ENCODE data around the gene BTBD1.

The BTBD1 gene

DNA sequence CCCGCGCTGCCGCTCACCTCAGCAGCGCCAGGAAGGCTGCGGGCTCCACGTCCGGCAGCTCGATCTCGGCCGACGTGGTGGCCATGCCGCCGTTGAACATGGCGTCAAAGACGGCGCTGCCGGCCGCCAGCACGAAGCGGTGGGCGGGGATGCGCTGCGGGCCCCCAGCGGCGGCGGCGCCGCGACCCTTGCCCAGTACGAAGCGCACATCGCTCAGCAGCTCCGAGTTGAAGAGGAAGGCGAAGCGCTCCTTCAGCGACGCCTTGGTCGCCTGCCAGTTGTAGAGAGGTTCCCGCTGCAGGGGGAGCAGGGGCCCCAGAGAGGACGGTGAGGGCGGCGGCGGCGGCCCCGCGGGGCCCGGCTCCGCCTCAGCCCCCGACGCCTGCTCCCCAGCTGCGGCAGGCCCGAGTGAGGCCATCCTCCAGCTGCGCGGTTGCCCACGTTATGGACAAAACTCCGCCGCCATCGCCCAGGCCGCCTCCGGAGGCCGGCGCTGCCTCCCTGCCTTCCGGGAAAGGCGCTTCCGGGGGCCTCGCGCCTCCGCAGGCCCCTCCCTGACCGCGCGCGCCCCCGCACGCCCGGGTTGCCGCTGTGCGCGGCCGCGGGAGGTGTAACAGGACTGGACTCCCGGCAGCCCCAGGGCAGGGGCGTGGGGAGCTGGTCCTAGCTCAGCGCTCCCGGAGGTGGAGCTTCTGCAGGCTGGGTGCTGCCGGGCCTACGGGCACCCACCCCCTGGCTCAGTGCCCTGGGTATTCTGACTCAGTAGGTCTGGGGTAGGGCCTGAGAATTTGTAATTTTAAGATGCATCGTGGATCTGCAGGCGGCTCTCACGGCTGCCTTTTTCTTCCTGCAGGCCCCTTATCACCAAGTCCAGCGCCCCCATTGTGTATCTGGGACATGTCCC is at the start of gene BTBD1:
BTBD1 (minus strand) TSS at position 519 of the 904 bp plus-strand sequence; CDS start at position 418, 101 bp downstream.
- in situ Hi-C loops (cut with MboI; ENCODE audit: low sequenced_read_pairs): no loop called here

DNA sequence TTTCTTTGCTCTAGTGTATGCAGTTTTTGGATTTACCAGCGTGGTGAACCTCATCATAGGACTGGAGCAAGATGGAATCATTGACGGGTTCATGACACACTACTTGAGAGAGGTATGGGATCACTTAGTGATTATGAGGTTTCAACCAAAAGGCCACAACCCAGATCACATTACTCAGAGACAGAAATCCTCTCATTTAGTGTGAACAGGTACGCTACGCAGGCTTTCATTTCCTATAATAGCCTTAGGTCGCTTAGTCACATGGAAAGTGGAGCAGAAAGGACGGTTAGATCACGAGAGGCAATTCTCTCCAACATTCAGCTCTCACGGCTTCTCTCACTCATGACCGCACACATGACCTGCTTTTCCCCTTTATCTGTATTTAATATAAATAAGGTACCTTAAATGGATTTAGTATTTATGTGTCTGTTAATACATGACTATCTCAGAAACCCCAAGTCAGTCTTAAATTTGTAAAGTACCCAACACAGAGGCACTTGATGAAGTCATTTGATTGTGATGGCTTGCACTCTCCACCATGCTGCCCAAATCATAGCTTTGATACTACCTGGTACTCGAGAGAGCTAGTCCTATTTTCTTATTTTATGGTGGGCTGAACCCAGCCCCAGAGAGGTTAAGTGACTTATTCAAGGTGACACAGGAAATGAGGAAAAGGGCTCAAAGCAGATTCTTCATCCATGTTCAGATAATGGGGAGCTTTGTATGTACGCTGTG is 48.9 kb upstream of the BTBD1 start:
- in situ Hi-C loops (cut with MboI; ENCODE audit: low sequenced_read_pairs): no loop called here

DNA sequence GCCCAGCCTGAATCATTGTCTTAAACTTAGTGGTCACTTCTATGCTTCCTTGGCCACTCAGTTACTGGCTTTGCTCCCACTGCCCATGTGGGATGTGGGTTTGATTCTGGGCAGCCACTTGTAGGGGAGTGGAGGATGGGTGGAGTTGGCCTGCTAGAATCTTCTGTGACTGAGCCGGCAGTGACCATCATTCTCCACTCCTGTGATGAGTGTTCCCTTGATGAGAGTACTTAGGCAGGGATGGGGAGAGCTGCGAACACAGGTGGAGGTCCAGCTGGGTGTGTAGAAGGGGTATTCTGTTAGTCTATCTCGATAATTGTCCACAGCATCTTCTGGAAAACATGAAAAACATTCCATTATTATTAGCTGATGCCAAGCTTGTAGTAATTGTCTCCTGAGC is 48.4 kb upstream of the BTBD1 start:
- in situ Hi-C loops (cut with MboI; ENCODE audit: low sequenced_read_pairs): no loop called here

DNA sequence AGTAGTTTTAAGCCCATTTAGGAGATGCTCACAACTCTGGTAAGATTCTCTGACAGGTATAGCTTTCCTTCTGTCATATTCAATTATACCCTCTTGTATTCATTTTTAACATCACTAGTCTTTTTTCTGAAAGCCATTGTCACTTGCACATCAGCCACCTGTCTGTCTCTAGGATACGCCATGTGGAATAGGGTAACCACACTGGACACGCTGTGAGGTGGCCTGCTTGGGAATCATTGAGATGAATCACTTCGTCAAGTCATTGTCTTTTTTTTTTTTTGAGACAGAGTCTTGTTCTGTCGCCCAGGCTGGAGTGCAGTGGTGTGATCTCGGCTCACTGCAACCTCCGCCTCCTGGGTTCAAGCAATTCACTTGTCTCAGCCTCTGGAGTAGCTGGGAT is 47.8 kb upstream of the BTBD1 start:
- in situ Hi-C loops (cut with MboI; ENCODE audit: low sequenced_read_pairs): no loop called here

DNA sequence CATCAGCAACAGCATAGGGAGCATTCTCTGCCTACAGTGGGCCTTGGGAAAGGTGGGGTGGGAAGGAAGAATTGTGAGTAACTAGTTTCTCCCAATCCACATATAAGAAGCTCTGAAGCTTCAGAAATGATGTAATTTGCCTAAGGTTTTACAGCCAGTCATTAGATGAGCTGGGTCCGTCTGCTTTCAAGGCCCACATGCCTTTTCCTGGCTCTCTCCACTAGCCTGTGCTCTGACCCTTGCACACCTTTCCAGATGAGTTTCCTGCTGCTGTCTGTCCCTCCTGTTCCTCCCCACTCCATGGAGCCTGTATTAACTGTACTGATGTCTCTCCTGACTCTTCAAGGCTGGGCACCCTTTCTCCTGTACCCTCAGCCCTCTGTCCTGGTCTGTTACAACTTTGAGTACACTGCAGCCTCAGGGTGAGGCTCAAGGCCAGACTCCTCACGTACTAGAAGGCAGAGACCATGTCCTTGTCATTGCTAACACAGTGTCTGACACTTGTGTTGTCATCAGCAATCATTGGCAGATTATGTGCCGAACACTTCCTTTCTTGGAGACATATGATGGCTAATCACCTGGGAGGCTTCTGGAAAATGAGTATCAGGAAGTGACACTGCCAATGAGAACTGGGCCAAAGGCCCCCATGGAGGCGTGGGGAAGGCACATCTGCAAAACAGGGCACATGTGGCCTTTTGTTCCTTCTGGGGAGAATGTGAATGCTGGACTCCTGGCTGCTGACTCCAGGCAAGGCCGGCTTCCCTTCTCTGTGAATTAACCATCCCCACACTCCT is 47.0 kb upstream of the BTBD1 start:
- in situ Hi-C loops (cut with MboI; ENCODE audit: low sequenced_read_pairs): no loop called here

DNA sequence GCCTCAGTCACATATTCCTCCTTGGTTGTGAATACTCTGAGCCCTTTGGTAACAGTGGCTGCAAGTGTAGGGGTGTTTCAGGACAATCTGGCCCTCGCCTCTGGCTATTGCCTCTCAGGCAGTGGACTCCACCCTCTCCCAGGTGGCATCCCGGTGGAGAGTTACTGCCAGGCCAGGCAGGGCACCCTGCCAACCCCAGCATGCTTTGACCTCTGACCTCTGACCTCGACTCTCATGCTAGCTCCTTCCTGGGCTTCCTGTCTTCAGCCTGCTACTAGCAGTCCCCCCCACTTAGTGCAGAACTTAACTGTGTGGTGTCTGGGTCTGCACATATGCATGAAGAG is 45.9 kb upstream of the BTBD1 start:
- in situ Hi-C loops (cut with MboI; ENCODE audit: low sequenced_read_pairs): no loop called here

DNA sequence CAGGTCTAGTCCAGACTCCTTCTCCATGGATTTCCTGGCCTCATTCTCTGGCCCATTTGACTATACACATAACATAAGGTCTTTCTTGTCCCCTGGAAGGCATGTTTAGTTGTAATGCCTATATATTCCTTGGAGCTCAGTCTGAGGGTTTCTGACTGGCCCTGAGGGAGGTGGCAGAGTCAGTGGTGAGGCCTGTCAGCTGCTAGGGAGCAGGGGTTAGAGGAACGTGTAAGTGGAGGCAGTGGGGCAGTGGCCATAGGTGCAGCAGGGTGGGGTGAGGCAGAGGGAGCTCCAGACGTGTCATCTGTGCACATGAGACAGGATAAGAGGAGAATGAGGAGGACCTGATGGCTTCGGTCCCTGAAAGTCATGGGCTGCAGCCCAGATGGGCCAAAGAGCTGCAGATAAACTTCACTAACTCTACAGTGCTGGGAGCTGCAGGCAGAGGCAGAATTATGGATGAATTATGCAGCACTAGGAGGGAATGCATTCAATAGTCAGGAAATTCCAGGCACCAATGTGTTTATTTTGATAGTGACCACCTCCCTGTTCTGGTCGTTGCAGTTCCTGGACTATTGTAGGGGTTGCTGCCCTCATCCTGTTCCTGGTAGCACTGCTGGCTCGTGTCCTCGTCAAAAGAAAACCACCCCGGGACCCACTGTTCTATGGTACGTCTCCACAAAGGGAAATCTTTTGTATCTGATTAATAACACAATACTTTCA is 45.3 kb upstream of the BTBD1 start:
- in situ Hi-C loops (cut with MboI; ENCODE audit: low sequenced_read_pairs): no loop called here

DNA sequence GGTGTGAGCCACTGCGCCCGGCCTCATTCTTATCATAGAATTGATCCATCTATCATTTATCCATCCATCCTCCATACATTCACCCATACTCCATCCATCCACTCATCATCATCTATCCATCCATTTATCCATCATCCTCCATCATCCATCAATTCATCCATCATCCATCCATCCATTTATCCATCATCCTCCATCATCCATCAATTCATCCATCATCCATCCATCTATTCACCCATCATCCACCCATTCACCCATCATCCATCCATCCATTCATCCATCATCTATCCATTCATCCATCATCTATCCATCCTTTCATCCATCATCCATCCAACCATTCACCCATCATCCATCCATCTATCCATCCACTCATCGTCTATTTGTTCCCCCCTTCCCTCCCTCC is 44.1 kb upstream of the BTBD1 start:
- in situ Hi-C loops (cut with MboI; ENCODE audit: low sequenced_read_pairs): no loop called here

DNA sequence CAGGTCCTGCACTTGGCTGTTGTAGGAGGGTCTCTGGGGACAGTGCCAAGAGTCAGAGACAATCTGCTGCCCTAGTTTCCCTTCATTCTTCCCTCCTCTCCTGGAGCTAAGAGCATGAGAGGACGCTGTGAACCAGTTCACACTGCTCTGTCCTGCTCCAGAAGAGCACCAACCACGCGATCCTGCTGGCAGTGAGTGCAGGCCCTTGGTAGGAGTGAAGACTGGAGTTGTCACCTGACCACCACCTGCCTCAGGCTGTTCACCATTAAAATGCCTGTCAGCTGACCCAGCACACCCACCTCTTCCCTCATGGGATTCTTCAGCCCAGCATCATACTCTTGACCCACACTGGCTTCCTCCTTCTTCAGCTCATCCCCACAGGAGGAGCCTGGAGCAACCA is 43.3 kb upstream of the BTBD1 start:
- in situ Hi-C loops (cut with MboI; ENCODE audit: low sequenced_read_pairs): no loop called here

DNA sequence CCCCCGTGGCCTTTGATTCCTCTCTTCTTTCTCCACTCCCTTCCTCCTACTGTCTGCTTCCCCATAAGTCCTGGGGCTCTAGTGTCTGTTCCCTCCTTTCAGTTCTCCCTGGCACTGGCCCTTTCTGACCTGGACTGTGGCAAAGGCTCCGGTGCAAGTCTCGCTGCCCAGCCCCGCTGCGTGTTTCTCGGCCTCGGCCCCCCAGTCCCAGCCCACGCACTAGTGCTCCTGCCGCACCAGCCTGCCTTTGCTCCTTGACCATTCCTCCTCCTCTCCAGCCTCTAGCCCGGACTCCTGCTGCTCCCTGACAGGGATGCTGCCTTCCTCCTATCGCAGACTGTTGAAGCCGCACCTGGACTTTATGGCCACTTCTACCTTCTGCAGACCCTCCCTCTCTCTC is 42.5 kb upstream of the BTBD1 start:
- in situ Hi-C loops (cut with MboI; ENCODE audit: low sequenced_read_pairs): no loop called here

DNA sequence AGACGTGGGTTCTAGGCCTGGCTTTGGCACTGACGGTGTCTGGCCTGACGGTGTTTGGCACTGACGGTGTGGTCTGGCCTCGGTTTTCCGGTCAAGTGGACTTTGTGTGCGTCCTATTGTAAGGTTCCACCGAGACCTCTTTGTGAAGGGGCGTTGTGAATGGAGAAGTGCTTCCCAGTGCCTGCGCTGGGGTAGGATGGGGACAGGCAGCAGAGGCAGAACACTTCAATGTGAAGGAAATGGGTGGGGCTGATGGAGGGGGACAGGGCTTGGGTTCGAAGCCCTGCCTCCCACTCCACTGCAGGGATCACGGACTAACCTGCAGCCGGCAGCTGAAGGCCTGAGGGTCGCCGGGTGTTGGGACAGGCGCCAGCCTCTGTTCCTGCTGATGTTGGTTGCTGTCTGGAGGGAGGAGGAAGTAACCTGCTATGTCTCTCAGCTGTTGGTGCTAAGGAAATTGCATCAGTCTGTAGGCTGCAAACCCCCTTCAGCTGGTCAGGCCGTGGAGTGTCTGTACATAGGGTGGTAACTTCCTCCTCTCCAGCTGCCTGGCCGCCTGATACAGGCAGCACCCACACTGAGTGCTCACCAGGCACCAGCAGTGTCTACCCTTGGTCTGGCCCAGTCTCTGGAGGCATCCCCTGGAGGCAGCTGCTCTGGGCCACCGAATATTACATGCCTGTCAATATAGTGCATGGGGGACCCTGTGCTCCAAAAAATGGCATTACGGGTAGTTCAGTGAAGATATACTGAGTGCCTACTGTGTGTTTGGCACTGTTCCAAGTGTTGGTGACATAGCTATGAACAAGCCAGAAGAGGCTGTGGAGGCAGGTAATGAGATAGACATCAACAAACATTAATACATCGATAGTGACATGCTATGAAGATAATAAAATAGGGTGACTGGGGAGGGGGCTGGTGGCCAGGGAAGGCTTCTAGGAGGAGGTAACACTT is 41.5 kb upstream of the BTBD1 start:
- in situ Hi-C loops (cut with MboI; ENCODE audit: low sequenced_read_pairs): no loop called here

DNA sequence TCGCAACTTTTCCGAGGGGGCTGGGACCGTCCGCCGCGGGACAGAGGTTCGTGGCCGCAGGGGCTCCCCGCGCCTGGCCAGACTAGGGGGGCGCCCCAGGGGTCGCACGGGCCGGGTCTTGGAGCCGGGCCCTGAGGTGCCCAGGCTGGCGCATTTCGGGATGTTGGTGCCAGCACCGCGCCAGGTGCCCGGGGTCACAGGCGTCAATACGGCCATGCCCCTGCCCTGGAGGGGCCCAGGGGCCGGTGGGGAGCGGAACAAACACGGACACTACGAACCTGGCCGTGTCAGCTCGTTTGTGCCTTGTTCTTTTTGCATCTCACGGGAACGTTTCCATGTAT is 40.8 kb upstream of the BTBD1 start:
- in situ Hi-C loops (cut with MboI; ENCODE audit: low sequenced_read_pairs): no loop called here

DNA sequence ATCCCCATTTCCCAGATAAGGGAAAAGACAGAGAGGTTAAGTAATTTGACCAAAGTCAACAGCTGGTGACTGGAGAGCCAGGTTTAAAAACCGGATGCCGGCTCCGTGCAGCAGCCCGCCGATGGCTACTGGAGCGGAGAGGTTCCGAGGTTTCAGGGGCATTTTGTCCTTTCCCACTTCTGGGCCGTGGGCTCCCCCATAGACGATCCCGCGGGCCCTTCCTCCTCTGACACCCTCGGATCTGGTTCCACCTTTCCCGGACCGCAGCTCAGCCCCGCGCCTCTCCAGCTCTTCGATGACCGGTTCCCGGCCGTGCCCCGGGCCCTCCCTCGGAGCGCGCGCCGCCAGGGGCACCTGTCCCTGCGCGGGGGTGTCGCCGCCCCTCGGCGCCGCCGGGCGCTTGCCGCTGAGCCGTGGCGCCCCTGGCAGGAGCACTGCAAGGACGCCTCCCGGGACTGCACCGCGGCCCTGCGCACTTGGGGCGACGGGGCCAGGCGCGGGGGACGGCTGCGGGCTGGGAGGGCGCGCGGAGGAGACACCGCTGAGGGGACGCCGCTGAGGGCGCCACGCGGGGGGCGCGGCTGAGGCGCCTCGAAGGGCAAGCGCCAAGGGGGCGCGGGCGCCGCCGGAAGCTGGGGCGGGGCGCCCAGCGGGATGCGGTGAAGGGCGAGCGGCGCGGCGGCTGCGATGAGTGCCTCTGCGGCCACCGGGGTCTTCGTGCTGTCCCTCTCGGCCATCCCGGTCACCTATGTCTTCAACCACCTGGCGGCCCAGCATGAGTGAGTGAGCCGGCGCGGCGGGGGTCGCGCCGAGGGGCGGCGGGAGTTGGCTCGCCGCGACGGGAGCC is 40.2 kb upstream of the BTBD1 start, which contains the start of gene TM6SF1:
TM6SF1 (plus strand) TSS at position 652 of the 847 bp plus-strand sequence; CDS start at position 688, 36 bp downstream.
- in situ Hi-C loops (cut with MboI; ENCODE audit: low sequenced_read_pairs): no loop called here

DNA sequence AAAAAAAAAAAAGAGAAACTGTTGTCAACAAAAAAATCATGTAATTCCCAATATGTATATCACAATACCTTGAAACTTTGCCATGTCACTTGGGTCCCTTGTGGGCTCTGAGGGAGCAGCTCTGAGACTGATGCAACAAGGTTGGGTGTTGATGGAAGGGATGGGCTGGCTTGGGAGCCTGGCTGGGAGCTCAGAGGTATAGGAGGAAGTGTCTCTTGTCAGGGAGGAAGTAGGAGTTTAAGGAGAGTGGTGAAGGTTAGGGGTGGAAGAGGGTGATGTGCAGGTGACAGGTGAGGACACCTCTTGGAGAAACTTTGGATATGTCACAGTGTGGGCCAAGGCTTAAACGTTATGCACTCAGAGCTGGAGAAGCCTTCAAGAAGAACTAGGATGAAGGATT is 38.4 kb upstream of the BTBD1 start:
- in situ Hi-C loops (cut with MboI; ENCODE audit: low sequenced_read_pairs): no loop called here

DNA sequence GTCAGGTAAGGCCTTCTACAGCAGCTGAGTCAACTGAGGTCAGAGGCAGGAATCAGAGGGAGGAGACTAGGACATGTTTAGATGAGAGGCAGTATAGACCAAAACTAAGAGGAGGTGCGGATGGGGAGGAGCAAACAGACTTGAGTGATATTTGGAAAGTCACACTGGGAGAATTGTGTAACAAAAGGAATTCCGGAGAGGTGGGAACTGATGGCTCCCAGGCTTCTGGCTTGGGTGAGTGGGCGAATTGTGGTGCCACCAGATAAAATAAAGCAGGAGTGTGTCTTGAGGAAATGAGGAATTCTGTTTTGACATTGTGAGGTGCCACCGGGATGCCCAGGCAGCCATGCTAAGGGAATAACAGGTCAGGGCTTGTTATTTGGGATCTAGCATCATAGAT is 37.1 kb upstream of the BTBD1 start:
- in situ Hi-C loops (cut with MboI; ENCODE audit: low sequenced_read_pairs): no loop called here

DNA sequence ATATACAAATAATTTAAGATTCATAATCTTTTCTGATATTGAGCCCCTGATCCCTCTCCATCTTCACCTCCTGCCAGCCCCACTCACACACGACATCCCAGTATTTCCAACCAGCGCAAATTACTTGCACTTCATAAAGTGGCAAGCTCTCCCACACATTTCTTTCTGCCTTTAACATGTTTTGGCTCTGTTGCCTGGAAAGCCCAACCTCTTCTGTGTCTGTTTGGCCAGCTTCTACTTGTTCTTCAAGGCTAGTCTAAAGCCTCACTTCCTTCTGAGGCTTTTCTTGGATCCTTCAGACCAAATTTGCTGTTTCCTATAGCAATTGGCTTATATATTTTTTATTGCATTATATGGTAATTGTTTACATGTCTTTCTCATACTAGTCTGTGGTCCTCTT is 35.3 kb upstream of the BTBD1 start:
- in situ Hi-C loops (cut with MboI; ENCODE audit: low sequenced_read_pairs): no loop called here

DNA sequence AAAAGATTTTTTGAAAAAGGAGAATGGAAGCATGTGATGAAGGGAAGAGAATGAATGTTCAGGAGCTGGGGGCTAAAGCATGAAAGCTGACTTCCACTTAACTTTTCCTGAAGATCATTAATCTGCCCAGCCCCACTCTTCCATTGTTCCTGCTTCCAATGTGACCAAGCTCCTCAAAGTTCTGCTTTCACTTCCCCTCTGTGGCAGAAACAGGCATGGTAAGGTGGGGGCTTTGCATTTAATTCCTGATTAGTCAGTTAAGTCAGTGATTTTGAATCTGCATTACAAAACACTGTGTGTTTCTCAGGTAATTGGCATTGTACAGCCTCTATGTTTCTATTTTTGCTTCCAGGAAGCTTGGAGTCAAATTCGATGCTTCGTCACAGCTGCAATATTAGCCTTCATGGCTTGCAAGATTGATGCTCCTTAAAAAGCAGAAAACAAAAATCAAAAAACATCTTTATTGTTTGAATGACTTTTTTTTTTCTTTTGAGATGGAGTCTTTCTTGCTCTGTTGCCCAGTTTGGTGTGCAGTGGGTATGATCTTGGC is 33.1 kb upstream of the BTBD1 start:
- in situ Hi-C loops (cut with MboI; ENCODE audit: low sequenced_read_pairs): no loop called here

DNA sequence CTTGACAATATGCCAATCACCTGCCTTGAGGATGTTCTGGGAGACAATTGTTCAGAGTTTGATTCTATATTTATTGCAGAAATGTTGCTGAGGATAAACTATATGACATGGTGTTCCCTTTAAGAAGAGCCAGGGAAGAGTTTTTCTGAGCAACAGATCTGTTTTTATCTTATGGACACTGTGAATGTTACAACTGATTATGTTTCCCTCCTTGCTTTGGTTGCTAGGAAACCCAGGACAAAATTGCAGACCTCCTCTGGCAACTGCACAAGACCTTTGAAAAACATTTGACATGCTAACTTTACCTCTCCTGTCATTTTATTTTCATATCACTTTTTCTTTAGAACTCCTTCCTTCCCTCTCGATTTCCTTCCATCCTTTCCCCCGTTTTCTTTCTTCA is 32.2 kb upstream of the BTBD1 start:
- in situ Hi-C loops (cut with MboI; ENCODE audit: low sequenced_read_pairs): no loop called here

DNA sequence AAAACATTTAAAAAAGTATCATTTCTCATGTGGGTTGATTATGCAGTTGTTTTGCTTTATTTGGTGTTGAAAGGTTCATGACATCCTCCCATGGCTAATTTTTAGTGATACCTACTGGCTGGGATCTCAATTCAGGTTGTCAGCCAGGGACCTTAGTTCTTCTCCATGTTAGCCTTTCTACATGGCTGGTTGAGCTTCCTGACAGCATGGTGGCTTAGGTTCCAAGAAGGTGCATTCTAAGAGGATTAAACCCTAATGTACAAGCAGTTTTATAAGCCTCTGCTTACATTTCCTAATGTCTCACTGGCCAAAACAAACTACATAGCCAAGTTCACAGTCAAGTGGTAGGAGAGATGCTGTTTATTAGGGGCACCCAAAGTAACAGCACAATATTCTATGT is 31.0 kb upstream of the BTBD1 start:
- in situ Hi-C loops (cut with MboI; ENCODE audit: low sequenced_read_pairs): no loop called here
